Upper lobe of left lung (tissue), 6 donors: ENCODE results near the gene RIT2. TPM values are rescaled to one million over a fixed set of nuclear protein-coding genes. Genes with fewer than 3 reads are reported as not detected.

Source experiments
- ATAC-seq, 2 donors: fragments of 200-7000 bp; cut with Tn5 transposase; one replicate each; pipeline ENCODE4 v1.9.1; 2022; ENCODE audit warnings: mild to moderate bottlenecking in 2 of 2, moderate library complexity in 2 of 2; ENCODE audit not compliant: low FRiP score in 2 of 2
- DNase-seq, 2 donors: peaks; one replicate each; pipeline ENCODE4 v3.0.0-alpha.2; 2019 to 2020
- H3K27ac ChIP-seq, 4 donors: fragments of 200-600 bp; sonication (generic); one replicate each; pipeline ENCODE4 v1.5.1; 2016 to 2019
- H3K27me3 ChIP-seq, 4 donors: fragments of 200-600 bp; sonication (generic); one replicate each; pipeline ENCODE4 v1.5.1; 2017 to 2019
- H3K36me3 ChIP-seq, 4 donors: fragments of 200-600 bp; sonication (generic); one replicate each; pipeline ENCODE4 v1.5.1; 2016 to 2019
- H3K4me1 ChIP-seq, 4 donors: fragments of 200-600 bp; sonication (generic); one replicate each; pipeline ENCODE4 v1.5.1; 2018 to 2019
- H3K4me3 ChIP-seq, 4 donors: fragments of 200-600 bp; sonication (generic); one replicate each; pipeline ENCODE4 v1.5.1; 2017 to 2019; ENCODE audit warnings: mild to moderate bottlenecking in 2 of 4, moderate library complexity in 1 of 4
- H3K9me3 ChIP-seq, 4 donors: fragments of 200-600 bp; sonication (generic); one replicate each; pipeline ENCODE4 v1.5.1; 2018 to 2019
- EP300 ChIP-seq, 4 donors: sonication (generic); formaldehyde crosslinking; IDR thresholded peaks; one replicate each; pipeline ENCODE4 v1.5.1; 2017; ENCODE audit warnings: antibody characterized with exemption in 4 of 4, control low read depth in 2 of 4
- POLR2A ChIP-seq, 4 donors: fragments of 450-650 bp; IDR thresholded peaks; one replicate each; pipeline ENCODE4 v1.5.1; 2016 to 2017; ENCODE audit warnings: antibody characterized with exemption in 4 of 4, mild to moderate bottlenecking in 2 of 4
- POLR2AphosphoS5 ChIP-seq, 2 donors: sonication (generic); formaldehyde crosslinking; IDR thresholded peaks; one replicate each; pipeline ENCODE4 v1.5.1; 2017; ENCODE audit warnings: antibody characterized with exemption in 2 of 2
- WGBS, 2 donors: methylation state at CpG; one replicate each; pipeline ENCODE4 v1.1.5; 2017 to 2018; 5-methylcytosine and 5-hydroxymethylcytosine counted together
- total RNA-seq, 6 donors: library from RNA; depleted of rRNA in 4 of 6; stranded (reverse); fragments of >200 nt in 4 of 6; gene quantifications; one replicate each; pipeline versions ENCODE4 v1.1.0 to v1.2.1, GENCODE V29; 2016 to 2021
- TF ChIP-seq, protein P1 (sequence below), 6 experiments: fragments of 450-650 bp in 4 of 6; fragments of 200-600 bp in 2 of 6; sonication (generic) in 2 of 6; IDR thresholded peaks; one replicate each; pipeline ENCODE4 v1.5.1; 2016 to 2019; ENCODE audit warnings: antibody characterized with exemption in 6 of 6
- donor health status: DM: no; HTN: no; CAD: no; lungs with moderate emphysema.
- donor health status: DM: no; HTN: yes; CAD: no; lungs with severe emphysema.

RIT2 gene
- not detected for total RNA-seq

DNA sequence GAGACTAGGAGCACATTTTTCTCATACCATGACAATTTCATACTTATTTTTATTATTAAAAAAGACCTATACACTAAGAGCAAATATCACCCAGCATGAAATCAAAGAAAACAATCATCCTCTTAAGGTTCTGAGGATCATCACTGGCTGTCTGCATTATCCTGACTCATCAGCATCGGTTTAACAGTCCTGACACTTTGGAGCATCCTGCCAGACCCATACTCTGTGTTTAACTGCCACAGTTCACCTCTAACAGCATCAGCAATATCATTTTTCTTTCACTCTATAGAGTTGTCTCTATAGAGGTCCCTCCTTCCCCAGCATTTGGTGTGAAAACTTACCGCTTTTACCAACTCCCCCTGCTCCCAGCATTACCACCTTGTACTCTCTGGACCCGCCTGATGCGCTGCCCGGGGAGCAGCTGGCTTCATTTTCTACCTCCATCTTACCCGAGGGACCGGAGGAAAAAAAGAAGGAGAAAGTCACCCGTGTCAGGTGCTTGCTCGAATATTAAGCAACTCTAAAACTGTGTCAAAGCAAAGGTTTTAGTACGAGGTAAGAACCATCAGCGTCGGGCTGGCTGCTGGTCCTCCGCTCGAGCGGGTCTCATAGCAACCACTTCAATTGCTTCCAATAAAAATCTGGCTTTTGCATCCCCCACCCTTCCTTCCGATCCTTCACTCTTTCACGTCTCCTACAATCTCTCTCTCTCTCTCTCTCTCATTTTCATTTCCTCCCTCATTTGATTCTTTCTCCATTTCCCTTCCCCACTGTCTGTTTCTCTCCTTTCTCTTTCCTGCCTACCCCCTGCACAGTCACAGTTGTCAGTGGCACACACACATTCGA, at the start of gene RIT2:
Gene RIT2 (minus strand): TSS at position 610 of the 846 bp plus-strand sequence.
- no peak within 1 kb of the TSS for H3K27ac ChIP-seq
- TF ChIP-seq, protein P1, sequence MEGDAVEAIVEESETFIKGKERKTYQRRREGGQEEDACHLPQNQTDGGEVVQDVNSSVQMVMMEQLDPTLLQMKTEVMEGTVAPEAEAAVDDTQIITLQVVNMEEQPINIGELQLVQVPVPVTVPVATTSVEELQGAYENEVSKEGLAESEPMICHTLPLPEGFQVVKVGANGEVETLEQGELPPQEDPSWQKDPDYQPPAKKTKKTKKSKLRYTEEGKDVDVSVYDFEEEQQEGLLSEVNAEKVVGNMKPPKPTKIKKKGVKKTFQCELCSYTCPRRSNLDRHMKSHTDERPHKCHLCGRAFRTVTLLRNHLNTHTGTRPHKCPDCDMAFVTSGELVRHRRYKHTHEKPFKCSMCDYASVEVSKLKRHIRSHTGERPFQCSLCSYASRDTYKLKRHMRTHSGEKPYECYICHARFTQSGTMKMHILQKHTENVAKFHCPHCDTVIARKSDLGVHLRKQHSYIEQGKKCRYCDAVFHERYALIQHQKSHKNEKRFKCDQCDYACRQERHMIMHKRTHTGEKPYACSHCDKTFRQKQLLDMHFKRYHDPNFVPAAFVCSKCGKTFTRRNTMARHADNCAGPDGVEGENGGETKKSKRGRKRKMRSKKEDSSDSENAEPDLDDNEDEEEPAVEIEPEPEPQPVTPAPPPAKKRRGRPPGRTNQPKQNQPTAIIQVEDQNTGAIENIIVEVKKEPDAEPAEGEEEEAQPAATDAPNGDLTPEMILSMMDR (IDR thresholded peaks at IDR 0.05): no peak
- TF ChIP-seq EP300 (IDR thresholded peaks at IDR 0.05) (no peak), POLR2A (IDR thresholded peaks at IDR 0.05) (no peak), POLR2AphosphoS5 (IDR thresholded peaks at IDR 0.05) (no peak)
- H3K9me3 ChIP-seq: no peaks in the 10 kb centered on the region
- H3K36me3 ChIP-seq: no peaks in the 10 kb centered on the region
- 66 to 71% methylated on average over 18 of the region's 18 CpGs for WGBS, 2 donors
- H3K27me3 ChIP-seq: no peaks in the 10 kb centered on the region
- H3K4me1 ChIP-seq: no peaks in the 10 kb centered on the region
- DNase-seq (no peak), ATAC-seq (no peak)
- H3K4me3 ChIP-seq: no peak within 1 kb of the TSS

DNA sequence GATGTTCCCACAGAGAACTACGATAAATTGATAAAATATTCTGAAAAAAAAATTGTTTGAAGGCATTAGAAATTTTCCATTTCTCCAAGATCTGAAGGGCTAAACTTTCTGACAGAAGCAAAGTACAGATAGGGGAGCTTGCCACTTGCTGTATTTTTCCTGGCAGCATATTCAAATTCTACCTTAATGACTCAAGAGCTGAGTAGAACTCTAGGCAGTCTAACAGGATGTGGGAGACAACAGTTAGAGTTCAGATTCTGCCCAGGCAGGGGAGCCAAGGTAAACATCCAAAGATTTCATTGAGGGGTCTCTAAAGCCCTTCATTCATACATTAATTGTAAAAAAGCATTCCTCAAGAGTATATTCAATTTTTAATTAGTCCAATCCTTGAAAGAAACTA, 46.0 kb upstream of the RIT2 start:
- TF ChIP-seq POLR2AphosphoS5 (IDR thresholded peaks at IDR 0.05): no peak
- no peak for TF ChIP-seq EP300 (IDR thresholded peaks at IDR 0.05)
- TF ChIP-seq, protein P1 (IDR thresholded peaks at IDR 0.05): no peak
- TF ChIP-seq POLR2A (IDR thresholded peaks at IDR 0.05): no peak
- Histone ChIP-seq H3K9me3 (peaks cover 0 to 5% (median 0%) of the 10 kb centered on the region in 4 donors), H3K4me3 (no peak overlapping the region), H3K27ac (no peak overlapping the region), H3K4me1 (no peaks in the 10 kb centered on the region), H3K27me3 (no peaks in the 10 kb centered on the region), H3K36me3 (no peaks in the 10 kb centered on the region)
- DNase-seq: no peak
- WGBS, 2 donors: 75 to 86% methylated on average over 1 of the region's 1 CpG
- no peak for ATAC-seq

- ATAC-seq: no peak
- TF ChIP-seq POLR2A (IDR thresholded peaks at IDR 0.05): no peak
- TF ChIP-seq EP300 (IDR thresholded peaks at IDR 0.05): no peak
- TF ChIP-seq, protein P1 (IDR thresholded peaks at IDR 0.05): no peak
- no peak for TF ChIP-seq POLR2AphosphoS5 (IDR thresholded peaks at IDR 0.05)
- Histone ChIP-seq H3K27ac (no peak overlapping the region), H3K27me3 (no peaks in the 10 kb centered on the region), H3K4me1 (no peaks in the 10 kb centered on the region), H3K4me3 (no peak overlapping the region), H3K9me3 (peaks cover 0 to 5% (median 0%) of the 10 kb centered on the region in 4 donors), H3K36me3 (no peaks in the 10 kb centered on the region)
- no peak for DNase-seq
- 29 to 61% methylated on average over 1 of the region's 1 CpG for WGBS, 2 donors
These were observed 45.0 kb upstream of the RIT2 start for GRCh38 chr18:43160509-43160908.

DNA sequence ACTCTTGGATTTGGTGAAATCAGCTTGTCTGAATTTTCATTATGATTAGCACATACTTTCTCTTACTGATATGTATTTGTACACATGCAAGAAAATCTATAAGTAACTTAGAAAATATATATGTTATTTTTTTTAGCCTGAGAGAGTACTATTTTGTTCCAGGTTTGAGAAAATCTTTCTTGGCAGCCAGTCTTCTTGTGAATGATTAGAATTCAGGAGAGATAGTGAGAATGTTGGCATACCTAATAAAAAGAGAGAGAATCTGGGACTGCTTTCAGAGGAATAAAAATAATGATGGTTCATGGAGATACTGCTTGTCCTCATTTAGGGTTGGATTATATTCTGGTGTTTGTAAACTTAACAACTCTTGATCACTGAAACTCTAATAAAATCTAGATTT, 44.4 kb upstream of the RIT2 start:
- ATAC-seq (no peak), DNase-seq (no peak)
- TF ChIP-seq, protein P1 (IDR thresholded peaks at IDR 0.05): no peak
- no peak for TF ChIP-seq POLR2AphosphoS5 (IDR thresholded peaks at IDR 0.05)
- no peak for TF ChIP-seq EP300 (IDR thresholded peaks at IDR 0.05)
- TF ChIP-seq POLR2A (IDR thresholded peaks at IDR 0.05): no peak
- peaks cover 0 to 5% (median 0%) of the 10 kb centered on the region in 4 donors for H3K9me3 ChIP-seq
- no peak overlapping the region for H3K27ac ChIP-seq
- no peak overlapping the region for H3K4me3 ChIP-seq
- H3K4me1 ChIP-seq: no peaks in the 10 kb centered on the region
- H3K27me3 ChIP-seq: no peaks in the 10 kb centered on the region
- H3K36me3 ChIP-seq: no peaks in the 10 kb centered on the region
